ENCODE data around the gene MPZL2. TPM values are rescaled to one million over a fixed set of nuclear protein-coding genes. Genes with fewer than 3 reads are reported as not detected.
A peak's percentile ranks its signal among the peaks of the same experiment; 100 is the strongest.

Gene MPZL2
- total and polyA plus RNA-seq, 9 of the 15 experiments (the other 6 are each of a cell fraction or from before 2014, with no cell fraction given): 0.09 to 0.28 (median 0.18) TPM; not detected in 2

DNA sequence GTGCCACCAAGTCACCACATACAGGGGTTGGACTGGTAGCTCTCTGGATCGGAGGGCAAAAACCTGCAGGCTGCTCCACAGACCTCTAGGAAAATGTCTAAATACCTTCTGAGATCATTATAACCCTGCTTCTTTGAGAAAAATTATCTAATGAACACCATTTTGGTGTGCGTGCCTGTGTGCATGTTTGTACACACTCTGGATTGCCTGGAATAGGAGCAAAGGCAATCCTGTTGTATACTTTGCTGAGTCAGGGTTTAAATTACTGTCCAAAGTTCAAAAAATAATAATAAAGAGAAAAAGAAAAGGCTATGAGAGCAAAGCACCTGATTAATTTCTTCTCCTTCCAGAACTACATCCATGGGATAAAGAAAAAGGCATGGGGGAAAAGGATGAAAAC is 50.3 kb downstream of the MPZL2 start:
- H3K9ac ChIP-seq (ENCODE audit: insufficient read depth in 1 of 2, low read depth in 2 of 2, low read length in 2 of 2): no peak overlapping the region
- intact Hi-C loops (cut with micrococcal nuclease): no loop called here
- H3K4me3 ChIP-seq: no peak overlapping the region
- ChIA-PET CTCF (ENCODE audit: low intra/inter-chr PET ratio) (no interaction called here), POLR2A (interaction anchor here (1.0 kb wide), 3 partner anchors 23 to 49 kb away, joined by 3 read pairs; no protein-coding TSS in a partner anchor)
- peaks cover 0 to 5% of the 10 kb centered on the region in 2 experiments; a peak in 2 of 5 replicates for H3K4me1 ChIP-seq (replicated peaks in 1 of 2; ENCODE audit: control insufficient read depth in 2 of 2, insufficient read depth in 2 of 2, low read length in 2 of 2)
- no peaks in the 10 kb centered on the region for H3K36me3 ChIP-seq (ENCODE audit: control insufficient read depth, insufficient read depth, low read length)
- no peaks in the 10 kb centered on the region for H3K9me3 ChIP-seq (replicated peaks; ENCODE audit: control insufficient read depth, insufficient read depth, low read depth, low read length)
- FAIRE-seq: no peak
- 17% methylated on average over 2 of the region's 2 CpGs for whole genome bisulfite sequencing (ENCODE audit: insufficient coverage, low coverage, missing lambda C conversion rate)
- no peaks in the 10 kb centered on the region for H3K9me1 ChIP-seq (ENCODE audit: control insufficient read depth, insufficient read depth, low read length)
- peak; percentile 93 for TF ChIP-seq ZNF316 (IDR thresholded peaks at IDR 0.05)
- peak; percentile 90 for TF ChIP-seq C11orf30 (IDR thresholded peaks at IDR 0.05; ENCODE audit: low read depth)
- no peak for TF ChIP-seq RBM34 (IDR thresholded peaks at IDR 0.05; ENCODE audit: borderline replicate concordance, insufficient read depth, low read length)
- TF ChIP-seq MAFF (IDR thresholded peaks at IDR 0.05; ENCODE audit: low read length): peak; percentile 87
- TF ChIP-seq MAFK (IDR thresholded peaks at IDR 0.05; ENCODE audit: low read length): peak; percentile 87
- peak; percentile 84 for TF ChIP-seq MAFG (tag; conservative IDR thresholded peaks at IDR 0.05)
- no peak overlapping the region for H2AFZ ChIP-seq (ENCODE audit: low read depth, low read length)
- H3K79me2 ChIP-seq (ENCODE audit: control insufficient read depth, insufficient read depth, low read length): no peaks in the 10 kb centered on the region
- no TSS peak for BruUV-seq (replicated peaks)
- no peak overlapping the region for H3K27ac ChIP-seq (ENCODE audit: extremely low read depth, low read depth, low read length)
- in situ Hi-C loops (cut with MboI): no loop called here
- H4K20me1 ChIP-seq (replicated peaks; ENCODE audit: control insufficient read depth, insufficient read depth, low read length): no peaks in the 10 kb centered on the region
- no peak for DNase-seq (ENCODE audit: extremely low read depth in 1 of 4, low spot score in 3 of 4)
- peaks cover 17 to 20% of the 10 kb centered on the region in 2 experiments for H3K27me3 ChIP-seq (ENCODE audit: control insufficient read depth in 2 of 2, insufficient read depth in 2 of 2, low read length in 2 of 2)
- no peak overlapping the region for H3K4me2 ChIP-seq (ENCODE audit: insufficient read depth, low read length)
- ATAC-seq: no peak

DNA sequence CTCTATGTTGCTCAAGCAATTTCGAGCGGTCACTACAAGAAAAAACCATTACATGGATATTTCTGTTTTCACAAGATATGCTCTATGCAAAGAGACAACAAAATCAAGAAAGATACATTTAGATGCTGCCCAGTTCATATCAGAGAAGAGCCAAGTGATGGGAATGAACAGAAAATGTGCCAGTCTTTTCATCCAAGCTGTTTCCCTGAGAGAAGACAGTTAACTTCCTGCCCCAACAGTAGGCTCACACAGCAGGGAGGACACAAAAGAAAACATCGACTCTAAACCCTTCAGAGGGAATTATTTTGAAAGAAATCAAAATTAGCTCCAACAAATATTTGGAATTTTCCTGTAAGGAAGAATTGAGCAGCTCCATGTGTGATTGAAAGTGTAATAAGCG is 50.9 kb downstream of the MPZL2 start:
- WGBS (ENCODE audit: insufficient coverage, low coverage, missing lambda C conversion rate): 7% methylated on average over 4 of the region's 4 CpGs

More for the DNA sequence above, 50.9 kb downstream of the MPZL2 start:
- Histone ChIP-seq H3K9ac (ENCODE audit: insufficient read depth in 1 of 2, low read depth in 2 of 2, low read length in 2 of 2) (no peak overlapping the region), H3K9me1 (ENCODE audit: control insufficient read depth, insufficient read depth, low read length) (no peaks in the 10 kb centered on the region), H3K4me3 (no peak overlapping the region), H3K9me3 (replicated peaks; ENCODE audit: control insufficient read depth, insufficient read depth, low read depth, low read length) (no peaks in the 10 kb centered on the region), H4K20me1 (replicated peaks; ENCODE audit: control insufficient read depth, insufficient read depth, low read length) (no peaks in the 10 kb centered on the region), H3K4me1 (replicated peaks in 1 of 2; ENCODE audit: control insufficient read depth in 2 of 2, insufficient read depth in 2 of 2, low read length in 2 of 2) (peaks cover 0 to 5% of the 10 kb centered on the region in 2 experiments; a peak in 2 of 5 replicates), H3K36me3 (ENCODE audit: control insufficient read depth, insufficient read depth, low read length) (no peaks in the 10 kb centered on the region), H3K27ac (ENCODE audit: extremely low read depth, low read depth, low read length) (no peak overlapping the region), H3K79me2 (ENCODE audit: control insufficient read depth, insufficient read depth, low read length) (no peaks in the 10 kb centered on the region), H2AFZ (ENCODE audit: low read depth, low read length) (0 out of 2 replicates have a peak overlapping the region, but pooled peaks have one; percentile 34), H3K4me2 (ENCODE audit: insufficient read depth, low read length) (no peak overlapping the region), H3K27me3 (ENCODE audit: control insufficient read depth in 2 of 2, insufficient read depth in 2 of 2, low read length in 2 of 2) (peaks cover 18 to 20% of the 10 kb centered on the region in 2 experiments)
- POLR2A ChIA-PET: interaction anchor here (1.0 kb wide), 1 partner anchor 49 kb away, joined by 3 read pairs; no protein-coding TSS in a partner anchor
- no peak for DNase-seq (ENCODE audit: extremely low read depth in 1 of 4, low spot score in 3 of 4)
- no peak for ATAC-seq
- intact Hi-C loops (cut with micrococcal nuclease): no loop called here
- BruUV-seq (replicated peaks): no TSS peak
- FAIRE-seq: no peak
- TF ChIP-seq TCFL5 (CRISPR knock-in tag; conservative IDR thresholded peaks at IDR 0.05): no peak
- TF ChIP-seq ELF1 (tag; IDR thresholded peaks at IDR 0.05): 0 out of 2 replicates have a peak, but pooled peaks have one; percentile 25
- in situ Hi-C loops (cut with MboI): no loop called here
- CTCF ChIA-PET (ENCODE audit: low intra/inter-chr PET ratio): no interaction called here

All from K562 (cell line).